Non-pigmented ciliary epithelial cell (primary cell): ENCODE measurements around the gene SIAE.

ENCODE experiments used
- DNase-seq: peaks from one replicate; pipeline ENCODE4 v3.0.0-alpha.2; 2010; ENCODE audit warnings: low read depth

The SIAE gene, protein sequence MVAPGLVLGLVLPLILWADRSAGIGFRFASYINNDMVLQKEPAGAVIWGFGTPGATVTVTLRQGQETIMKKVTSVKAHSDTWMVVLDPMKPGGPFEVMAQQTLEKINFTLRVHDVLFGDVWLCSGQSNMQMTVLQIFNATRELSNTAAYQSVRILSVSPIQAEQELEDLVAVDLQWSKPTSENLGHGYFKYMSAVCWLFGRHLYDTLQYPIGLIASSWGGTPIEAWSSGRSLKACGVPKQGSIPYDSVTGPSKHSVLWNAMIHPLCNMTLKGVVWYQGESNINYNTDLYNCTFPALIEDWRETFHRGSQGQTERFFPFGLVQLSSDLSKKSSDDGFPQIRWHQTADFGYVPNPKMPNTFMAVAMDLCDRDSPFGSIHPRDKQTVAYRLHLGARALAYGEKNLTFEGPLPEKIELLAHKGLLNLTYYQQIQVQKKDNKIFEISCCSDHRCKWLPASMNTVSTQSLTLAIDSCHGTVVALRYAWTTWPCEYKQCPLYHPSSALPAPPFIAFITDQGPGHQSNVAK

DNA sequence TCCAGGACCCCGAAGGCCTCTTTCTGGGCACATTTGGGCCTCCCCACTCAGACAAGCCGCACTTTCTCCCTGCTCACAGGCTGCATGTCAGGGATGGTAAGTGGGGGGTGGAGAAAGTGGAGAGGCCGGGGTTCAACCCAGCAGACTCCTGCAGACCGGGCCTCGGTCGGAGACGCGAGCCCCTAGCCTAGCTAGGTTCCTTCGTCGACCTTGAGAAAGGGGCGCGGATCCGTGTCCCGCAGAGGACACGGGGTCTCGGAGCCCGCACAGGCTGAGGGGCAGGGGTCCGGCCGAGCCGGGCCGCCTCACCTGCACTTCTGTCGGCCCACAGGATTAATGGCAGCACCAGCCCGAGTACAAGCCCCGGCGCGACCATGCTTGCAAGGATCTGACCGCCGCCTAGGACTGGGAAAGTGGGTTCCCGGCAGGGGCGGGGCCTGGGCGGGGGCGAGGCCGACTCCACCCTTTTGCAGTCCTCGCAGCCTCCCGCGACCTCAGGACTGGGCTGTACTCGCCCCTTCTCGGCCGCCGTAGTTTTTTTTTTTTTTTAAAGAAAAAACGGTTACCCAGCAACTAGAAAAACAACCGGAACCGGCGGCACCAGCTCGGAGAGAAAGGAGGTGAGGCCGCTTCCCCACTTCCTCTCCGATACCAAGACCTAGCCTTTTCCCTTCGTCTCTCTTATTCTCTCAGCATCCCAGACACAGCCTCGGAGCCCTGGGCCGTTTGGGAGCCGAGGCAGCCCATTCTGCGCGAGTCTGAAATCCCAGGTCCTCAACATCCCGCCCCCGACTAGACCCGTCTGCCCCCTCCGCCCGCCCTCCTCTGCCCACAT is at the start of gene SIAE, which contains the start of gene SPA17:
Gene SIAE, minus strand, starts transcription at position 407 of the 835 bp plus-strand sequence. Its CDS starts 31 bp downstream, at position 376.
Gene SPA17, plus strand, starts transcription at position 572 of the 835 bp plus-strand sequence. CDS start 1,361 bp downstream, outside the sequence.
- DNase-seq, result peak; percentile 85

DNA sequence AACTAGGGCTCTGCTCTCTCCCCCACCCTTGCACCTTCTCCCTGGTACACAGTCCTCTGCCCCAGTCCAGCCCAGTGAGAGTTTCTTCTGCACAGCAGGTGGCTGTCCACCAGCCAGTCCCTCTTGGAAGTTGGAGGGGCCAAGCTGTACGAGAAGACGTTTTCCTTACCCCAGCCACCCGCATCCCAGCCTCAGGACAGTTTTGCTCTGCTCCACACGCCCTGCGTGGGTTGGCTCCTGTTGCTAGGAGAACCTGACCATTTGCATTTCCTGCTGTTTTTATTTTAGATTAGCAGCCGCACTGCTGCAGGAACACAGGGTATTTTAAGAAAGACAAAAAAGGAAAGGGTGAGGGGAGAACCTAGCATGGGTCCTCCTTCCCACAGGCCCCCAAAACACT is 48.6 kb upstream of the SIAE start:
- no peak for DNase-seq

DNA sequence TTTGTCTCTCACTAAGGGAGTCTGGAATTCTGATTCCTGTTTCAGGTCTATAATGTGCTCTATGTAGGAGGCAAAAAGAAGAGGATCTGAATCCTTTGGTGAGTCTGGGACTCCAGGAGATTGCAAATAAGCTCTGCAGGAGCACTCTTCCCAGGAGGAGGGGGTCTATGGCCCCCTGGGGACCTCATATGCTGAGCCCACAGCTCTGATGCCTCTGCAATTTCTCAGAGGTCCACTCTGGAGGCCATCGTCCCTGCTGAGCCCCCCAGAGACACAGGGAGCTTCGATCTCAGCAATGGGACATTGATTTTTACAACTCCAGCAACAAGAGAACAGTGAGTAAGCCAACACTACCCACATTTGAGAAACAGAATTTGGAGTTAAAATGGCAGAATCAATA is 46.0 kb upstream of the SIAE start:
- no peak for DNase-seq

DNA sequence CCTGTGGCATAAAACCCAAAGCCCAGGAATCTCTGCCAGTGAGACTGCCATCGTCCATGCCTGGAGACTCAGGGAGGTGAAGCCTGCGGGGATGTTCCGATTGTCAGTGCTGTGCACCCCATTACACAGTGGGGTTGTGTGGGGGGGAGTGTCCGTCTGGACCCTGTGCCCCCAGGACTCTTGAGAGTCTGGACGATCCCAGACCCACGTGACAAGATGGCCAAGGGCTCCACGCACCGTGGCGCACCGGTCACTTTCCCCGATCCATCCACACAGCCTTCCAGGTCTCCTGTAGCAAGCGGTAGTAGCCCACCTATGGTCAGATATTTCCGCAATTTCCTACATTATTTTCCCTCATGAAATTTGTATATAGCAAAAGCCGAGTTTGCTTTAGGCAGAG is 45.3 kb upstream of the SIAE start:
- no peak for DNase-seq

DNA sequence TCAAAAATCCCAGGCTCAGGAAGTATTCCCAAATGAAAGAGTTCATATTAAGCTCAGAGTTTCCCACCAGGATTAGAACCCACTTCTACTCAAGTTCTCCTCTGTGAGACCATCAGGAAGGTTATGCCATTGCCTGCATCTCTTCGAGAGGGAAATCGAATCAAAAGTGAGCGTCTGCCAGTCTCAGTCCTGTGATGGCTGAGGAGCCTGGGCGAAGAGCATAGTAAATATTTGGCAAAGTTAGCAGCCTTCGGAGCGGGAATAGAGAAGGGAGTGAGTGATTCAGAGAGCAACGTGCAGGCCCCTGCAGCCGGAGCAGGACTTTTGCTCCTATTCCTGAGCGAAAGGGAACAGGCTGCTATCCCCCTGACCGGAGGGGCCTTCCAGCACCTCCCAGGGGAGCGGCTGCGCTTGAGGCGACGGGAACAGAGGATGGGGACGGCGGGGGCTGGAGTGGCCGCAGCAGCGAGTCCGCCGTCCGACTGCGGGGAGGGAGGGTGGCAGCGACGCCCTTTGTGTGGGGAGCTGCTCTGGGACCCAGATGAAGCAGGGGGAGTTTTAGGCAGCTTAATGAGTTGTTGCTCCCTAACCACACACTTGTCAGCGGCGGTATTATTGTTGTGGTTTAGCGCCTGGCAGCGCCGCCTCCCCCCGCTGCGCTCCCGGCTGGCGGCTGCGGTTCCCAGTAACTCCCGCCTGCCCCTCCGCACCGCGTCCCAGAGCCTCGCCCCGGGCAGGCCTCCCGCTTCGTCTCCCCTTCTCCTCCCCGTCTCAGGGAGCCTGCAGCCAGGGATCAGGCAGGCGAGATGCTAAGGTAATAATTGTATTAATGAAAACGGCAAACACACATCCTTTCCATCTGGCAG is 44.5 kb upstream of the SIAE start:
- DNase-seq, result no peak

DNA sequence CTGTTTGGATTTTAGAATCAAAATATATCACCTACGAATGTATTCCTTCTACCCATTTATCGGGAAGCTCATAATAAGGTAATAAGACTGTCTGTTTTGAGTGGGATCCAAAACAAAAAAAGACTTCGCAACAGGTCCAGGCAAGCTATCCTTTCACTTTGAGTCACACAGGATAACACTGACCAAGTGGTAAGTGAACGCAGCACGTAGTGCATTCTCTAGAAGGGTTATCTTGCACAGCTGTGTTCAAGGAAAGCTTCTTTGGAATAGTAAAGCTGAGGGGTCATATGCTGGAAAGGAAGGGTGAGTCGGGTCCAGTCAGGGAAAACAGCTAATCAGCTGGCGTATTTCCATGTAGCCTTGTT is 43.9 kb upstream of the SIAE start:
- DNase-seq, result no peak

DNA sequence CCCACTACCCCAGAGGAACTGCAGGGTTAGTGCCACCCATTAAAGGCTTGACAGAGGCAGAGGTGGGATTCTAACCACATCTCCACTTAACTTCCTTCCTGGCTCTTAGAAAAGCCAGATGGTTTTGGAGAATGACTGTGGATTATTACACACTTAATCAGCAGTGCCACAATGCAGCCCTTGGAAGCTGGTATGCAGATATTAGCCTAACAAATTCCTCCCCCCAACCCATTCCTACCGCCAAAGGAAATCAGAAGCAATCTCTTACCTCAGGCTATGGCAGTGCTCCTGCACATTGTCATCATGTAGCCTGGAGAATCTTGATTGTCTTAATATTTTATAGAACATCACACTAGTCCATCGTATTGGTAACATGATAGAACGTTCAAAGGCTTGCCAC is 43.1 kb upstream of the SIAE start:
- no peak for DNase-seq

DNA sequence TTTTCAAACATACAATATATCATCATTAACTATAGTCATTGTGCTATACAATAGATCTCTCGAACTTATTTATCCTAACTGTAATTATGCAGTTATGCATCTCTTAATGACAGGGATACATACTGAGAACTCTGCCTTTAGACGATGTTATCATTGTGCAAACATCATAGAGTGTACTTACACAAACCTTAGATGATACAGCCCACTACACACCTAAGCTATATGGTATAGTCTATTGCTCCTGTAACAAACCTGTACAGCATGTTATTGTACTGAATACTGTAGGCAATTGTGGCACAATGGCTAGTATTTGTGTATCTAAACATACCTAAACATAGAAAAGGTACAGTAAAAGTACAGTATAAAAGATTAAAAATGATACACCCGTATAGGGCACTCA is 38.9 kb upstream of the SIAE start:
- no peak for DNase-seq

DNA sequence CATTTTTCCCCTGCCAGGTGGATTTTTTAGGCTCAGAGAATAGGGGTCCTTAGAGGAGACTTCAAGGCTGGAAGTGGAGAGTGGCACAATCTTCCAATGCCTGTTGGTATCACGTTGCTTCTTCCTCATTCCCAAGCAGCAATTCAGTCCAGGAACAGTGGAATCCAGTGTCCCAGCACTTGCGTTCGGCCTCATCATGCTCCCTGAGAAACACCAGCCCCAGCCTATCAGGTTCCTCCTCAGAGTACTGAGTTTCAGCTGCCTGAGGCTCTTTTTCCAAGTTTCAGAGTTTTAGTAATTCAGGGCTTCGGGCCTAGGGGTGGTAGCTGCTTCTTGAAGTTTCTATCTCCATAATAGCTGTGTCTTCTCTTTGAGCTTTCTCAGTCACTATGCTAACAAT is 34.3 kb upstream of the SIAE start:
- no peak for DNase-seq

DNA sequence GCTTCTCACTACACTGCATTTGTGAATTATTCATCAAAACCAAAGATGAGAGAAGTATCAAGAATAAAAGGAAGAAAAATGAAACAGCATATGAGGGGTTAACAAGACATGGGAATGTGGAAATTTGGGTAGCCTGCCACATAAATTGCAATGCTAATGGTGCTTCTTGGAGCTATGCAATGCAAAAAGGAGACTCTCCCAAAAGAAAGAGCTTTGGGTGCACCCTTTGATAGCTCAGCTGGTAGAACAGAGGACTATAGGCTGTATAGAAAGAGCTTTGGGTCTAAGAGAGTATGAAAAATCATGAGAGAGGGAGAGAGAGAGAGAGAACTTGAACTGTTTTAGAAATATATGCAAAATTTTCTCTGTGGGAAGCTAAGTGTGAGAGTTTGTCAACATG is 26.5 kb upstream of the SIAE start:
- no peak for DNase-seq

DNA sequence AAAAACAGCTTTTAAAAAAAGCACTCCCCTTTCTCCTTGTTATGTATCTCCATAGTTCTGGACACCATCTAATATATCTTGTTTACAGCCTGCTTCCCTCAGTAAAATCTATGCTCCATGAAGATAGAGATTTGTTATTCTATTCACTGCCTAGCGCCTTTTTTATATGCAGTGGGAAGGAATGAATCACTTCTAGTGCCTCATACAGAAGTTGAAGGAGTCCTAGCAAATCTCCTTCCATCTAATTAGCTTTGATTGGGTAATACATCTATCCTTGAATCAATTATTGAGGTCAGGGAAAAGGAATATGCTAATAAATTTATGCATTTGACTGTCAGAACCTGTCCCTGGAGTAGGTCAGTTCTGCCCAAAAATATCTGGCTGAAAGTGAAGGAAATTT is 26.0 kb upstream of the SIAE start:
- DNase-seq, result no peak

DNA sequence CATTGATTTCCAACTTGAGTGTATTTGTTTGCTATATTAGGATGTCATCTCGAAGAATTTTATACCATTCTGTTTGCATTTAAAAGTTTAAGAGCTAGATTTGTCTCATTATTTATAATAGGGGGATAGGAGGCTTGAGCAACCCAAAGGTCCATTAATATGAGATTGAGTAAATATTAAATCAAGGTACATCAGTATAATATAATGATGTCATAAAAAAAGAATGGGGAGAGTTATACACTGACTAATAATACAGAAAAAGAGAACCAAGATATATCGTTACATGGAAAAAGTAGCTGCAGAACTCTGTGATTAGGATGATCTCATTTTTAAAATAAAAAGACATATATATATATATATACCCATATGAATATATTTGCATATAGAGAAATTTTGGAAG is 19.6 kb upstream of the SIAE start:
- DNase-seq, result no peak

DNA sequence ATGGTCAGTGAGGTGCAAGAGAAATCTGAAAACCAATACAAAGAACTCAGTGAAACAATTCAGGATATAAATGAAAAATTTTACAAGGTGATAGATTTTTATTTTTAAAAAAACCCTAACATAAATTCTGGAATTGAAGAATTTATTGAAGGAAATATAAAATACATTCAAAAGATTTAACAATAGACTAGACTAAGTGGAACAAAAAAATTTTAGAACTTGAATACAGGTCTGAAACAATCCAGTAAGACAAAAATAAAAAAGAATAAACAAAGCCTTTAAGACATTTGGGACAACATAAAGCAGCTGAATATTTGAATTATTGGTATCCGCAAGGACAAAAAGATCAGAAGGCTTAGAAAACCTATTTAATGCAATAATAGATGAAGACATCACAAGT is 8.9 kb upstream of the SIAE start:
- DNase-seq, result no peak

DNA sequence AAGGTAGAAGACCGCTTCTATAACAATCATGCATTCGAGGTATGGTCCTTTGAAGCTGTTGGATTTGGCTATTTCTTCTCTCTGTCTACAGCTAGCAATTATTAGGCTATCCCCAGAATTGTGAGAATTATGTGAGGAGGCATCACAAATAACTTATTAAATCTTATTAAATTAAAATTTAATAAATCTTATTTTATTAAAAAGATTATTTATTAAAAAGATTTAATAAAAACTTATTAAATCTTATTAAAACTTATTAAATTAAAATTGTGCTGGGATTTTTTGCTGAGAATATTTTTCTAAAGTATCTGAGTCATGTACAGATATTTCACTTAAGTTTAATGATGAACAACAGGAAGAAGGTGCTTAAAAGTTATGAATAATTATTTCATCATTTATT is 7.9 kb upstream of the SIAE start:
- no peak for DNase-seq

DNA sequence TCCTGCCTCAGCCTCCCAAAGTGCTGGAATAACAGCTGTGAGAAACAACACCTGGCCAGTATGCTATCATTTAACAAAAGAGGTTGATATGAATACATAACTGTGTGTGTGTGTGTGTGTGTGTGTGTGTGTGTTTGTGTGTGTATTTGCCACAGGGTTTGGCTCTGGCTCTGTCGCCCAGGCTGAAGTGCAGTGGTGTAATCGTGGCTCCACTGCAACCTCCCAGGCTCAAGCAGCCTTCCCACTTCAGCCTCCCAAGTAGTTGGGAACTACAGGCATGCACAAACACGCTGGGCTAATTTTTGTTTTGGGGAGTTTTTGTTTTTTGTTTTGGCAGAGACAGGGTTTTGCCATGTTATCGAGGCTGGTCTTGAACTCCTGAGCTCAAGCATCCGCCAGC is 4.9 kb upstream of the SIAE start:
- no peak for DNase-seq

DNA sequence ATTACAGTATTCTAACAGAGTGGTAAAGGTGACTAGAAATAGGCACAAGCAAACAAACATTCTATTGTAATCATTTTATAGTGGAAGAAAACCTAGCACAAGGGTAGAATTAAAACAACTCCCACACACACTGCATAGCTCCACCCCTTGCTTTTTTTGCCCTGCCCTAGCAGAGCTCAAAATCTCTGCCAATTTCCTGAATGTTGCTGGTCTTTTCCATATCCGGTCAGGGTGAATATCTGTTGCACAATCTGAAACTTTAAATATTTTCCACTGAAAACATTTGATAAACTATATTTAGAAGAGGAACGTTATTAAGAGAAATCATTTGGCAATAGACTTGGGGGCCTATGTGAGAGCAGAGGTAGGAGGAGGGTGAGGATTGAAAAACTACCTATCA is 2.8 kb upstream of the SIAE start:
- DNase-seq, result no peak

DNA sequence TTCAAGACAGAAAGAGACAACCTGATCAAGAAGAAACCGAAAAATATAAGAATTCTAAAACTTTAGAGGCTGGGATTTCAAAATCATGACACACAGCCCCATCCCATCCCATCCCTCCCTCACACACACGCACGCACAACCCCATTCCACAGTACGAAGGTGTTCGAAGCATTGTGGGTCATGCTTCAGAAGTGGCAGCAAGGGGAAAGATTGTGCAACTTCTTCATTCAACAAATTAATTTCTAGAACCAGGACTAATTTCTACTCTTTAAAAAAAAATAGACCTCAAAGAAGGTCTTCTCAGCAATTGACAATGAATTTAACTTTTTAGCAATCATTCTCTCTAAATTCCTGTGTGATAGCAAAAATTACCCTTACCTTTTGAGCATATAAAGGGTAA is 1.0 kb upstream of the SIAE start:
- DNase-seq, result no peak

DNA sequence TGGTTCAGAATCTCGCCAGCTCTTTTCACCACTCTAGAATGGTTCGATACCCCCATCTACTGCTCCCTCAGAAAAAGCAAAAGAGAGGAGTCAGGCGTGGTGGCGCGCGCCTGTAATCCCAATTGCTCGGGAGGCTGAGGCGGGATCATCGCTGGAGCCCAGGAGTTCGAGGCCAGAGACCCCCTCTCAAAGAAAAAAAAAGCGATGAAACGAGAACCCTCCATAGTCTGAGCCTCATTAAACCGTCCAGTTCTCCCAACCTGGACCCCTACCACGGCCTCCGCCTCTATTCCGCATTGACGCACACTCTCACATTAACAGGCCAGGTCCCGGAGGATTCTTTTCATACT is 604 bp upstream of the SIAE start:
- DNase-seq, result no peak

DNA sequence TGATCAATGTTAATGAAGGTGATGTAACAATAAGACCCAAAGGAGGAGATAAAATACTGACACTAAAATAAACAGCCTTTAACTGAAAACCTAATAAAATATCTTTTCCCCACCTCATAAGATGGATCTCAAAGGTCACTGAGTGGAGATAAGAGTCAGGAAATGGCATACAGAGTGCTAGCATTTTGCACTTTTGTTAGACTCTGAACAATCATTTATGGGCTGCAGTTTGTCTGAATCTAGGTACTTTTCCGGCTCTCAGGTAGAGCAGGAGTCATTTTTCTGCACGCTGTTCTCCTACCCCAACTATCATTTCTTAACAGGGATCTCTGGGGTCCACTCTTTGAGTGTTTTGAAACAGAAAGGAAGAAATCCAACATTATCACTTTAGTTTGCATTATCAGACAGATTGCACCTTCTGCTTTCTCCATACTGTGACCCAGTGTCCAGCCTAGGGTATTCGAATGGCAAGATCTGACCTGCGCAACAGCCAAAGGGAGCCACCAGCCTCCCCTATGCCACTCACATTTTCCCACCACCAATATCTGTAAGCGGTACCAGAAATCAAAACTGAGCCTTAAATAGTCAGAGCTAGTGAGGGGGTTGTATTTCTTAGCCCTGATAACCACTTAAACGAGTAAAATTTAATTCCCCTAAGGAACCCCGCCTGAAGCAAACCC is 863 bp downstream of the SIAE start:
- no peak for DNase-seq

DNA sequence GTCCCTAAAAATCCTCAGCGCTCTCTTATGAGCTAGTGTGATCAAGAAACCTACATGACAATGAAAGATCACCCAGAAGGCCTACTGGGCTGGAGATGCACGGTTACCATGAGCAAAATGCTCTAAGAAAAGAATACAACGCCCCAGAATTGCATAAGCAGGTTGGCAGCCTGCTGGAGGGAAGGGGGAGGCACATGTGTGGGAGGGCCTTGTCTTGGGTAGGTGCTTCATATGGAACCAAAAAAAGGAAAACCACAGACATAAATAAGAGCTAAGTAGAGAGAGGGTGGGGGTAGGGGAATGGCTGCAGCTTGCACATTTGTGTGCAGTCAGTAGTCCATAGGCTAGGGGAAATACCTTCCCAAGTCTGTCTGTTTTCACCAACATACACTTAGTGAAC is 2.8 kb downstream of the SIAE start:
- DNase-seq, result no peak

DNA sequence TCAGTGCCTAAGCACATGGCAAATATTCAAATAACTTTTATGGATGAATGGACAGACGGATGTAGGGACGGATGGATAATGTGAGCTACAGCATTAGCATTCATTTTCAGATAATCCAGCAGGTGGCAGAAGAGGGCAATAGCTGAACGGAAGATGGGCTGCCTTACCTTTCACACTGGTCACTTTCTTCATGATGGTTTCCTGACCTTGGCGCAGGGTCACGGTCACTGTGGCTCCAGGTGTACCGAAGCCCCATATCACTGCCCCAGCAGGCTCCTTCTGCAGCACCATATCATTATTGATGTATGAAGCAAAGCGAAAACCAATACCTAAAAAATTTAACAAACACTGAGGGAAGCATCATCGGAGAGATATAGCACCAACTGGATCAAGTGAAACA is 4.3 kb downstream of the SIAE start:
- no peak for DNase-seq

DNA sequence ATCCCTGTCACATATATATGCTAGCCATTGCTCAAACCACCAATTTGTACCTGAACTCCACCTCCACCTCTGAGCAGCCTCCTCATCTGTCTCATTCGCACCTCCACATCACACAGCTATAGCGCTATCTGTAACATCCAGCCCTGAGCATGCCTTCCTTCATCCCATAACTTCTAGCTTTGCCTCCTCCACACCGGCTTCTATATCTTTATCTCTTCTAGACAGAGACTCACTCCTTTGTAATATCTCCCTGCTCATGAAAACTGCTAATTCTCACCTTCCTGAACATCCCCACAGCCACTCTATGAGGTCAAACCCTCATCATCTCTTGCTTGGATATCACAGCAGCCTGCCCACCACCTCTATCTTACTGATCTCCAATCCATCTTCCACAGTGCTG is 5.9 kb downstream of the SIAE start:
- DNase-seq, result no peak
